HepG2 (cell line): ENCODE measurements around the gene CPA5.

Source experiments
- JUN ChIP-seq: sonication (generic); formaldehyde crosslinking; IDR thresholded peaks from 2 replicates; pipeline ENCODE4 v1.4.0; 2020; ENCODE audit warnings: mild to moderate bottlenecking, missing genetic modification reagents
- KDM3A ChIP-seq: IDR thresholded peaks from 2 replicates; pipeline ENCODE4 v1.6.1; 2018; ENCODE audit warnings: low read depth, missing compliant biosample characterization
- POLR2A ChIP-seq, 2 experiments: IDR thresholded peaks; 2 replicates each; pipeline ENCODE4 v1.6.1; 2011; ENCODE audit warnings: low read depth in 2 of 2, low read length in 2 of 2, mild to moderate bottlenecking in 1 of 2, moderate library complexity in 1 of 2; ENCODE audit not compliant: insufficient read depth in 1 of 2
- ZNF121 ChIP-seq: sonication (generic); formaldehyde crosslinking; IDR thresholded peaks from 2 replicates; pipeline ENCODE4 v1.5.0; 2020; ENCODE audit warnings: mild to moderate bottlenecking, missing genetic modification reagents
- ZNF383 ChIP-seq: sonication (generic); formaldehyde crosslinking; IDR thresholded peaks from 2 replicates; pipeline ENCODE4 v1.4.0; 2020; ENCODE audit warnings: missing genetic modification reagents, mild to moderate bottlenecking, borderline replicate concordance

GRCh38 chr7:130371046-130371445 is 26.4 kb downstream of the CPA5 start:
- no peak for TF ChIP-seq JUN (CRISPR knock-in tag)
- TF ChIP-seq POLR2A (IDR thresholded peaks at IDR 0.05; ENCODE audit: insufficient read depth in 1 of 2, low read depth in 2 of 2, low read length in 2 of 2) = no peak
- TF ChIP-seq KDM3A (CRISPR knock-in tag) = no peak
- no peak for TF ChIP-seq ZNF383
- TF ChIP-seq ZNF121 = no peak
